ENCODE measurements around the gene RPL41. TPM values are rescaled to one million over a fixed set of nuclear protein-coding genes. Genes with fewer than 3 reads are reported as not detected.

Gene RPL41
- total and polyA plus RNA-seq, 9 of the 15 experiments (the other 6 are each of a cell fraction or from before 2014, with no cell fraction given): 3,403 to 11,276 (median 5,604) TPM

DNA sequence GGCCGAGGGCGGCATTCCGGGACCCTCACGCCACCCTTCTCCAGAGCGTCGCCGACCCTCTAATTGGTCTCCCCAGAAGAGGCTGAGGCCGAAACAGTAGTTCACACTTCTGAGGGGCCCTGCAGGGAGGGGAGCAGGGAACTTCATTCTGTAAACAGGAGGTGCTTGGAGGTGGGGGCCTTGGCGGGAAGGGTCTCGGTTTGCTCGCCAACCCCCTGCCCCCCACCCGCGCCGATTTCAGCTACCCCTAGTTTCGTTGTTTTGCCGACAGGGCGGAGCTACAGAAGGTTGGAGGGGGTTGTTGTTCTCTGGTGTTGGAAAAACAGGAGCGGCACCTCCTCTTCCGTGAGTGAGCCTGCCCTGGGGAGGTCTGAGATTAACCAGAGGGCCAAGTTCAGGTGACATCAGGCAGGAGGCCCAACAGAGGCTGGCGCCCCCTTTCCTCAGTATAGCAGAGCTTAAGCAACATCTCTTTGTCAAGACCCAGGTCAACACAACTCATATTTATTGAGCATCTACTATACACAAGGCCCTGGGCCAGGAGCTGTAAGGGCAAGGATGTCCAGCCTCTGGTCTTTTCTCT lies 35.8 kb upstream of the RPL41 start (continued):
- TF ChIP-seq ZNF282 (CRISPR knock-in tag; IDR thresholded peaks at IDR 0.05): 0 out of 2 replicates have a peak, but pooled peaks have one; percentile 5
- no peak for TF ChIP-seq SPI1 (IDR thresholded peaks at IDR 0.05; ENCODE audit: borderline replicate concordance, low read depth, low read length)
- TF ChIP-seq ESRRA (IDR thresholded peaks at IDR 0.05; ENCODE audit: borderline replicate concordance, low read depth): peak; percentile 53; the same call in 1 of the 2 replicates
- TF ChIP-seq PRDM10 (IDR thresholded peaks at IDR 0.05; ENCODE audit: partially characterized antibody): peak; percentile 85
- no peak for TF ChIP-seq BCL6 (CRISPR knock-in tag; IDR thresholded peaks at IDR 0.05)
- 0 out of 2 replicates have a peak, but pooled peaks have one; percentile 15 for TF ChIP-seq FOXP4 (CRISPR knock-in tag; IDR thresholded peaks at IDR 0.05; ENCODE audit: borderline replicate concordance)
- peak; percentile 70 for TF ChIP-seq RBM25 (IDR thresholded peaks at IDR 0.05; ENCODE audit: low read depth, low read length, severe bottlenecking)
- TF ChIP-seq TCF7 (IDR thresholded peaks at IDR 0.05; ENCODE audit: borderline replicate concordance): no peak
- TF ChIP-seq ZEB2 (IDR thresholded peaks at IDR 0.05): no peak

Data from K562 (cell line).